ENCODE measurements around the gene INSL3.

DNA sequence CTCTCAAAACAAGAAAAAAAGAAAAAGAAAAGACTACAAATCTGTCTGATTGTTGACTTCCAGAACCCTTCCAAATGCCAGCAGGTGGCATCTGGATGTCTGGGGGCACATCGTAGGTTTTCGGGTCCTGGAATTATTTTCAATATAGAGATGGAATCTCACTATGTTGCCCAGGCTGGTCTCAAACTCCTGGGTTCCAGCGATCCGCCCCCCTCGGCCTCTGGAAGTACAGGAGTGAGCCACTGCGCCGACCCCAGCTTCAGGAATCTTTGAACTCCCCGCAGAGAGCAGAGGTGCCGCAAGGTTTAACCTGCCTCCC lies 26.9 kb downstream of the INSL3 start:
- no peak for TF ChIP-seq CTCF (conservative IDR thresholded peaks at IDR 0.05)
- TF ChIP-seq ZFX (IDR thresholded peaks at IDR 0.05): no peak

Measured in C4-2B (cell line).